Left forelimb (tissue), 1 donor: Measurements from ENCODE around the gene RPGR.

ENCODE experiments used
- DNase-seq: peaks from one replicate; pipeline ENCODE4 v3.0.0-alpha.2; 2018; ENCODE audit warnings: low spot score

The RPGR gene

DNA sequence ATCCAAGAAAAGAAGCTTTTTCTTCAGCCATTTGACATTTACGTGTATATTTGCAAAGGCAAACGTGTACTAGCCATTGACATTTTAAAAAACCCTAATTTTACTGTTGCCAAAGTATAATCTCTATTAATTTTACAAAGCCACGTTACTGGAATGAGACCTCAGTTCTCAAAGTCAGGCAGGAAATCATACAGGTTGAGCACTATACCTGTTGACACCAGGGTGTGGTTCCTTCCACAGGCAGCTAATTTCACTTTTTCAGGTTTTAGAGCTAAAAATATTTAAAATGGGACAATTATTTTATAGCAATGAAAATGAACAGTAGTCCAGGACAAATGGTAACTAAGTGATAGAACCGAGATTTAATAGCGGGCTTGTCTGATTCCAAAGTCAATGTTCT is 6.5 kb downstream of the RPGR start:
- DNase-seq: no peak

DNA sequence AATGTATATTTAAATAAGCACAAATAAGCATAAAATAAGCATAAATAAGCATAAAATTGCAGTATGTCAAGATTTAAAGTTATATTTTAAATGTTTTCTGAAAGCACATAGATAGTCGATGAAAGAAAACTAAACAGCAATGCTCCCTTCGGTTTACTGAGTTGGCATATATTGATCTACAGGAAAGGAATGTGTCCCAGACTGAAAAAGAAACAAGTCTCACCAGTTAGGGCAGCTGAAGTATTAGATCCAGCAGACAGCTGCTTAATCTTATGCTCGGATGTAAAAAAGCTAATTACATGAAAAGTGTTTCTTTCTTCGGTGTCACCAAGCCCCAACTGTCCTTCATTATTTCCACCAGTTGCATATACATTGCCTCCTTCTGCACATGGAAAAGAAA is 8.7 kb downstream of the RPGR start:
- DNase-seq: no peak

DNA sequence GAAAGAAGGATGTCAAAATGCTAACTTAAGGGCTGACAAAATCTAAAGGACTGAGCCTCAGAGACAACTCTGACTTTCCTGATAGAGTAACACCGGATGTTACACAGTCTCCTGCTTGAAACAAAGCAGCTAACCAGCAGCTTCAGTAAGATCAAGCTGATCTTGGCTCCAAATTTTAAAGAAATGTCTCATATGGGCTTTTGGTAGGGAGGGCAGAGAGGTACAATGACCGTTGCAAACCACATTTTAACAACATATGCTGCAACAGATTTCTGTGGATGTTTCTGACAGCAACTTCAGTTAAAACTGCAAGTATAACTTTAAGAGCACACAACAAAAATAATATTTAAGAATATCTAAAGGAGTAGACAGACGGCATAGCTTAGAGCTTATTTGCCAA is 9.1 kb downstream of the RPGR start:
- DNase-seq: no peak

DNA sequence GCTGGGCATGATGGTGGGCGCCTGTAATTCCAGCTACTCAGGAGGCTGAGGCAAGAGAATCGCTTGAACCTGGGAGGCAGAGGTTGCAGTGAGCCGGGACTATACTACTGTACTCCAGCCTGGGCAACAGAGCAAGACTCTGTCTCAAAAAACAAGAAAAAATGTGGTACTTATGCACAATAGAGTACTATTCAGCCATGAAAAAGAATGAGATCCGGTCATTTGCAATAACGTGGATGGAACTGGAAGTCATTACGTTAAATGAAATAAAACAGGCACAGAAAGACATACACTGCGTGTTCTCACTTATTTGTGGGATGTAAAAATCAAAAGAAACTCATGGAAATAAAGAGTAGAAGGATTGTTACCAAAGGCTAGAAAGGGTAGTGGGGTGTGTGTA is 12.1 kb downstream of the RPGR start:
- no peak for DNase-seq

DNA sequence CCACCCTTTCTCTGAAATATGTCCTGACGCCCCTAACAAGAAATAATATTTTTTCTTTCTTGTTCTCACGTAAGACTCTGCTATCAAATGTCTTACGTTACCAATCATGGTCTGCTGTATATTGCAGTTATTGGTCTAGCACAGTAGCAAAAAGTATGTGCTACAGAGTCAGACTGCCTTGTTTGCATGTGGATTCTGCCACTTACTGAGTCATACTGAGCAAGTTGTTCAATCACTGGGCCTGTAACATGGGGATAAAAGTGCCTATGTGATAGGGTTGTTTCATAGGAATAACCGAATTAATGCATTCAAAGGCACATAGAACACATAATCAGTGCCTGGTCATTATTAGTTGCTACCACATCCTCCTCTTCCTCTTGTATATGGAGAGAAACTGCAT is 14.1 kb downstream of the RPGR start:
- no peak for DNase-seq

DNA sequence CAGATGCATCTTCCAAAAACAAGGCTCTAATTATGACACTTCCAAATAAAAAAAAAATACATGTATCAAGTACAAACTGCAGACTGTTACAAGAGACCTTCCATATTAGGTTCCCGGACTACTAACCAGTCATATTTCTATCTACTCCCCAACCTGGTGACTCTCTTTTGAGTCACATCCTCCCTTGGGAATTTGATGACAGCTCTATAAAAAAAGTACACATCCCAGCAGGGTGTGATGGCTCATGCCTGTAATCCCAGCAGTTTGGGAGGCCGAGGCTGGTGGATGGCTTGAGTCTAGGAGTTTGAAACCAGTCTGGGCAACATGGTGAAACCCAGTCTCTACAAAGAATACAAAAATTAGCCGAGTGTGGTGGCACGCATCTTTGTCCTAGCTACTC is 14.9 kb downstream of the RPGR start:
- no peak for DNase-seq

DNA sequence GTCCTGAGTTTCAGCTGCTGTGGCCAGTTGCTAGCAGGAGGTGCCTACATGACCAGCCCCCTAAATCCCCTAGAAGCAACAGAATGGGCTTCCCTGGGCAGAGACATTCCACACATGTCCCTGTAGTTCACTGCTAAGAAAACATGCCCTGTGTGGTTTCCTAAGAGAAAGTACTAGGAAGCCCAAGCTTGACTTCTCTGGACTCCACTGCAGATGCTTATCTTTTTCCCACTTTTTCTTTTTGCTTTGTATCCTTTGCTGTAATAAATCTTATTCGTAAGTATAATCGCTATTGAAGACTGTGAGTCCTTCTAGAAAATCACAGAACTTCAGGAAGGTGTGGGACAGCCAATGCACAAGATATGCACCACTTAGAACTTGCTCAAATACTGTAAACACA is 15.6 kb downstream of the RPGR start:
- no peak for DNase-seq

DNA sequence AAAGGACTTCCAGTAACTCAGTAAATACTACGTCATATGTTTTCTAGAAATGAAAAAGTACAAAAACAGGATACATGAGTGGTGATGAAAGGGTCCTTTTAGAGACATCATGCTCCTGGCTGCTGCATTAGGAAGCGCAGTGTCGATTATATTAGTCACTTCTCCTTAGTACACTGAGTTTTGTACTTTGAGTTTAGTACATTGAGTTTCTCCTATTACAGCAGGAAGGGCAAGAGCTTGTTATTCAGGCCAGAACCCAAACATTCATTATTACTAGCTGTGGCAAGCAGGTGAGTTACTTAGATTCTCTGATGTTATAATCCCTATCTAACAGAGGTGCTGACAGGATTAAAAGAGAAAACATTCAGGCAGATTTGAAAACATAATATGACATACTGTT is 21.3 kb downstream of the RPGR start:
- no peak for DNase-seq

DNA sequence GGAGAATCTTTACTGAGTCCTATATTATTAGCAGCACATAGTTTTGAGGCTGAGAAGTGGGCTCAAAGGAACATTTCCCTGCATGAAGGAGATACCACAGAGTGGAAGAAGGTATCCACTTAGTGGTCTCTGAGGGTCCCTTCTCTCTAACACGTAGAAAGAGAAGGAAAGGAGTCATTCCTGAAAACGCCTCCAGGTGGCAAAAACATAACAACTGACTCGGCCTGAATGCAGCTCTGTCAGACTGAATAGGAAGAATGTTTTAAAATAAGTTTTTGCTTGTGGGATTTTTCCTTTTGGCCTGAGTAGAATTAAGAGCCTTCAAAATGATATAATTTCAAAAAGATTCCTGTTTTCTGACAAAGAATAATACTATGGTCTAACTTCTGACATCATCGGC is 23.3 kb downstream of the RPGR start:
- no peak for DNase-seq

DNA sequence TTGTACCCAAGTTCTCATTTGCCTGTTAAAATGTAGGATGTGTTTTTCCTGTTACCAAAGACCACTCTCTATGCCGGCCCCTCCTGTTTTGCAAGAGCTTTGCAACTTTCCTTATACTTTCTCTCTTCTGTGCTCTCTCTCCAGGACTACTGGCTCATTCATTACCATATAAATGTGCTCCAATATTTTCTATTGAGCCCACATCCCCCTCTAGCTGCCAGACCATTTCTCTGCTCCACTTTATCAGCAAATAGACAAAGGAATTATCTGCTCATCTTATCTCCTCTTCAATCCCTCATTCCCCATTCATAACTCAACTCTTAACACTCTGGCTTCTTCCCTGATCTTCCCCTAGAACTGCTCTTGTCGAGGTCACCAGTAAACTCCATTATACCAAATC is 33.6 kb downstream of the RPGR start:
- no peak for DNase-seq

DNA sequence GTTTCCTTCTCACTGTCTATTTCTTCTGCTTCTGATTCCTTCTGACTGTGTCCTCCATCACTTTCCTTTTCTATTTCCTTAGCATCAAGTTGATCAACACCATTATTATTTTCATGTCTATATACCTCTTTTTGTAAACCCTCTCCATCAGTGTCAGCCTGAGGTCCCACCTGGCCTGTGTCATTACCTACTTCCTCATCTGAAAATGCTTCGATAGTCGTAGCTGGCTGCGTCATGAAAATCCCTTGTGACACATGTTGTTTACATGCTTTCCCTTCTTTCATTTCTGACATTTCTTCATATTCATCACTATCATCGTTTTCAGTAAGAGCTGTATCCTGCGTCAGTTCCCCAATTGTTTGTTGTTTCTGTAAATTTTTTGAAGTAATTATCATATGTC is 39.6 kb downstream of the RPGR start:
- DNase-seq: no peak

DNA sequence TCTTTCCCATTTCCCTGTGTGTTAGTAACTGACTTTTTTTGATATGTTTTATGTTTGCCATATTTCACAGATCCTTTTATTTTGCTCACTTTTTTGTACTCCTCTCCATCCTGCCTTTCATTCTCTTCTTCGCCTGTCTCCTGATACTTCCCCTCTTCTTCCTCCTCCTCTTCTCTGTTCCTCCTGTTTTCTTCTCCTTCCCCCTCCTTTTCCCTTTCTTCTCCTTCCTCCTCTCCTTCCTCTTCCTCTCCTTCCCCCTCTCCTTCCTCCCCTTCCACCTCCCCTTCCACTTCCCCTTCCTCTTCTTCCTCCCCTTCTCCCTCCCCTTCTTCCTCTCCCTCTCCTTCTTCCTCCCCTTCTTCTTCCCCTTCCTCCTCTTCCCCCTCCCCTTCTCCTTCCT is 41.7 kb downstream of the RPGR start:
- DNase-seq: no peak

DNA sequence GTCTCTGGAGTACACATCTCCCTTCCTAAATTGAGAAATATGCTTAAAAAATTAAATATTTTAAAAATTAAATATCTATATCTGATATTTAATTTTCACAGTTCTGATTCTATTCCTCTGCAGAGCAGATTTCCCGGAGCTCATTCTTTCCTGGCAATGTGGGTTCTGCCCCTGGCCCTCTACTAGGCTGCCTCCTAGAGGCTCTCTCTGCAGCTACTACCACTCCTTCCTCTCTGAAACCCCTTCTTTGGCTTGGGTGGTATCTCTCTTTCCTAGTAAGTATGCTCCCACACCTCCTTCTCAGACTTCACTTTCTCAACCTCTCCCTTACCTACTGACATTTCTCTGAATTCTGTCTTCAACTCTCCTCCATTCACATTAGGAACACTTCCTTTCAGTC is 45.3 kb downstream of the RPGR start:
- DNase-seq: no peak

DNA sequence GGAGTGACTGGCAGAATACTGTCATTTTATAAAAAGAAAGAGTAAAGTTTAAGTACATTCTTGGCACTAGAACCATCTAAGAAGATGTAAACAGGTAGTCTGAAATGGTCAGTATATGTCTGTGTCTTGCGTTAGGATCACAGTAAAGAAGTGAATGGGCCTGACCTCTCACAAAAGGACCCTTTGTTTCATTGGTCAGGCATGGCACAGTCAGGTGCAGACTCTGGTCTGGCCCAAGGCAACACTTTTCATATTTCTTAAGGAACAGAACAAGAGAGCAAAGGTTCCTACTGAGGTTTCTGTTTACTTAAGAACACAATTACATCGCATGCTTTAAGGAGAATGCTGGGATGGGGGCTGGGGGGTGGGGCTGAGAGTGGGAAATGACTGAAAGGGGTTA is 48.1 kb downstream of the RPGR start:
- DNase-seq: no peak

DNA sequence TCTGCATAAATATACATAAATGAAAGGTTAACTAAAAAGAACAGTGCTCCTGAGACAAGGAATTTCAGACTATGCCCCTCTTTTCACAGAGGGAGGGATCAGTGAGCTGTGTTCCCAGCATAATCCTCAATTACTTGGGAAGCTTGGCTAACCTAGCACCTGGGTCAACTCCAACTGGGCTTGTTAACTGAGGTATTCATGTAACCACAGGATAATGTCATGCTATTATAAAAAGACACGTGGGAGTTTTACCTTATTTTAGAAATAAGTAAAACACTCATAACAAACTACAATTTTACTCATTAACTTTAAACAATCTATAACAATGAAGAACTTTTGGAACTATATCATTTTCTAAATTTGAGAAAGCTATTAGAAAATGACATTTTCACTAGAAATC is 48.6 kb downstream of the RPGR start:
- DNase-seq: no peak

DNA sequence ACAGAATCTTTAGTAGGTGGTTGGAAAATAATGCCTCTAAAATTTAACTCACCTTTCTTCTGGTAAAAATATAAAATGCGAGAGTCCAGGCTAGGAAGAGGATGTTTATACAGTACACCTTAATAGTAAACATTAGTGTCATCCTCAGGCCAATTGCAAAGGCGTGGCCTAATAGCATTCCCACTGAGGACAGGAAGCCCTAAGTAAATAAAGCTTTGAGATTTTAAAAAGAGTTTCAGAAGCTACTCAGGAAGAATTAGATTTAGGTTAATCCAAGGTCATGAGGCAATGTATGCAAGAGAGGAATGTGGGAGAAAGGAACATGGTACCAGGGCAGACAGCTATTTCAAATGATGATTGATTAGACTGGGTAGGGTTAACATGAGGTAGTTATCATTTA is 49.5 kb downstream of the RPGR start:
- DNase-seq: no peak

DNA sequence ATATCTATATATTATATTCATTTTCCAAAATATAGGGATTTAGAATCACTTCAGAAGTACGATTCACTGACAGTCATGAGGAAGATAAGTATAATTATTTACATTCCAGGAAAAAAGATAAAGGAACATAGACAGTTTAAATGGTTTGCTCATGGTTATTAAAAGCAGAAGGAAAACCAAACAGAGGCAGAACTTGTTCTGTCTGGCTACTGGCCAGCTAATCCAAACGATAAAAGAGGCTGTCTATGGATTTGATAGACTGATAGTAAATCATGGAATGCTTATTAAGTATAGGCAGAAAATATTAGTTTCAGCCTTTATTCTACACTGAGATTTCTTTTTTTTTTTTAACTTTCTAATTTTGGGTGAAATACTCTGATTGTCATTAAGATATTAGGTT is 50.2 kb downstream of the RPGR start:
- DNase-seq: no peak

DNA sequence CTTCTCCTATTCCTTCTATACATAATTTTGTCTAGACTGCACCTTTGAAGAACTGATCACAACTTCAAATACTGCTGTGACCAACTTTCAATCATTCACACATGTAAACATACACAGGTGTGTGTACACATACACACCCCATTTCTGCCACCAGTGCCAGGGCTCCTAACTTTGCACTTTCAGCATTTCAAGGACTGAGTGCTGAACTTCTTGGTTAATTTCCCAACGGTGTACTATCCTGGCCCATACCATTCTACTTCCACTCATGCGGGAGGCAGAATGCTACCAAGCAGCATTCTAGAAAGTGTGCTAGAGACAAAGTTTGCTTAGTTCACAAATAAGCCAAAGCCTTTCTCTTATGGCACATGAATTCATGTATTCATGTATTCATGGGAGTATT is 51.2 kb downstream of the RPGR start:
- DNase-seq: no peak

DNA sequence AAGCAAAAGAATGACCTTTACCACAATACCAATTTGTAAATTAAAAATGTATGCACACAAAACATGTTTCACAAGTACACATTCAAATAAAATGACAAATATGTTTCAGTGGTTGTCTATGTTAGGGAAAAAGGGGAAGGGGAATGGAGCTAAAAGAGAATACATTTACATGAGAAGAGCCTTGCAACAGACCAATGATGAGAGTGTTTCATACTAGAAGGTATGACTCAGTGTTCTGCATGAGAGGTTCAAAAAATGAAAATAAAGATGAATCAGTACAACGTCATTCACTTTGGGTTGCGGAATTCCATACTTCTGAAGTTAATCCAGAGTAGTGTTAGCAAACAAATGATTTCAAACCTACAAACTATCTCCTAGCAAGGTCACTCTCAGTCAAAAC is 51.7 kb downstream of the RPGR start:
- DNase-seq: no peak

DNA sequence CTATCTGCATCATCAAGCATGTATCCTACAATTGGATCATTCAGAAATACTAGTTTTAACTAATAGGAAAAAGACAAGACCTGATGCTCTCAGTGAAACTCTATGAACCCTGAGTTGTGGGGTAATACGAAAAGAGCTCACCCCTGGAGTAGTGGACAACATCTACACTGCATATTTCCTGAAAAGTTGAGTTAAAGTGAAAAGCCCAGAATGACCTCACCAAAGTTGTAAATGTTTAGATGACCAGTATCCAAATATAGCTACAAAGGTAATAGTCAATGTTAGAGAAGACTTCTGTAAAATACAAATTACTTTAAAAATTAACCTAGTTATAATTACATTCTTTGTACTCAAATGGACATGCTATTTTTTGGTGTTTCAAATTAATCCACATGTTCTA is 53.9 kb downstream of the RPGR start:
- no peak for DNase-seq

DNA sequence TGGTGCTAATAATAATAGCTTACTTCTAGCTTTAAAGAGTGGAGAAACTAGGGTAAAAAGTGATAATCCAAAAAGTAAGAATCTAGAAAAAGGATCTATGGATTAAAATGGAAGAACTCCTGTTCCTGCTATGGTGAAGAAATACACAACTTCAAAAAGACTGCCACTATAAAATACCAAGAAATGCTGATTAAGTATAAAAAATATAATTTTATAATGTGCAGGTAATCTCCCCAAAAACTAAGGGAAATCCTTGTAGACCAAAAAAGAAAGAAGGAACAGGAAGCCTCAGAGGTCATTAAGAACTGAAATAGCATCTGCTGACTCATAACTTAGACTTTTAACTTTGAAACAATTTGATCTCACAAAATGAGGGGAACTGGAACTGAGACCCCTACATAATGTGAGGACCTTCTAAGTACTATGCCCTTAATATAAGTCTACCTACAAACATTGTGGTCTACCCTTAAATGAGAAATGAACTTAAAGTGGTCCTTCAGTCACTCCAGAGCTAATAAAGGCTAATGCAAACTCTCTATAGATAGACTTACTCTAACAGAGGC is 56.1 kb downstream of the RPGR start:
- DNase-seq: no peak

DNA sequence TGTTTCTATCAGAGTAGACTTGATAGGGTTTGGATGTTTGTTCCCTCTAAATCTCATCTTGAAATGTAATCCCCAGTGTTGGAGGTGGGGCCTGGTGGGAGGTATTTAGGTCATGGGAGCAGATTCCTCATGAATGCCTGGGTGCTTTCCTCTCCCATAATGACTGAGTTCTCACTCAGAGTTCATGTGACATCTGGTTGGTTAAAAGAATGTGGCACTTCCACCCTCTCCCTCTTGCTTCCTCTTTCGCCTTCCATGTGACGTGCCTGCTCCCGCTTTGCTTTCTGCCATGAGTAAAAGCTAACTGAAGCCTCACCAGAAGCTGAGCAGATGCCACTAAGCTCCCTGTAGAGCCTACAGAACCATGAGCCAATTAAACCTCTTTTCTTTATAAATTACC is 59.3 kb downstream of the RPGR start:
- DNase-seq: no peak

DNA sequence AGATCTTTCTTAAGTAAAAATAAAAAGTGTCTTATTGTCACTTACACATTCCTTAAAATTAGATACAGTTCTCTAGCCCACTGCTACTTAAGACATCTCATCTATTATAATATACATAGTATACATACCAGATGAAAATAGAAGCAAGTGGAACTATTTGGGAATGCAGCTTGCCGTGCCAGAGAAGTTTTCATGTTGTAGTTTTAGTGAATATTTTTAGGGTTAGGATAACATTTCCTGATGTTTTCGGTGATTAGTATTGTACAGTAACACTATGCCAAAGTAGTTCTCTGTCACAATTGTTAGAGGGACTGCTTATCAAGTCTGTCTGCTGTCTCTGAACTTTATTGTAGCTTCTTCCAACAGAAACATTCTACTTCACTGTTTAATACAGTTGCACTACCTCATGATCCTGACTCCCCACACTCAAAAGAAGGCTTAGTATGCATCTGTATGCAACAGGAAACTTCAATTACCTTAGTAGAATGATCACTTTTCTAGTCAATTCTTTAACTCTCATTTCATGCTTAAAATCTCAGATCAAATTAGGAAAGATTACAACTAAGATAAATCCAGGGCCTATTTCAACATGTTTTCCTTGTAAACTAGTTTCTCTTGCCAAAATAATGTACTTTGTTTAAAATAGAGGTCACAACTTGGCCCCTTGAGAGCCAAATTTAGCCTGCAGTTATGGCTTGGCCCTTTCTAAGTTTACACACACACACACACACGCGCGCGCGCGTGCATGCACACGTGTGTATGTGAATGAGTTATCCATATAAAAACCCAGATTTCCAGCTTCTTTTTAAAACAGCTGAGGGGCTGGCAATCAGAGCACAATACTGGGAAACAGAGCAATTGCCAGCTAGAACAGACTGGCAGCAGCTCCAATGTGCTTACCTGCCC is 64.3 kb downstream of the RPGR start:
- no peak for DNase-seq

DNA sequence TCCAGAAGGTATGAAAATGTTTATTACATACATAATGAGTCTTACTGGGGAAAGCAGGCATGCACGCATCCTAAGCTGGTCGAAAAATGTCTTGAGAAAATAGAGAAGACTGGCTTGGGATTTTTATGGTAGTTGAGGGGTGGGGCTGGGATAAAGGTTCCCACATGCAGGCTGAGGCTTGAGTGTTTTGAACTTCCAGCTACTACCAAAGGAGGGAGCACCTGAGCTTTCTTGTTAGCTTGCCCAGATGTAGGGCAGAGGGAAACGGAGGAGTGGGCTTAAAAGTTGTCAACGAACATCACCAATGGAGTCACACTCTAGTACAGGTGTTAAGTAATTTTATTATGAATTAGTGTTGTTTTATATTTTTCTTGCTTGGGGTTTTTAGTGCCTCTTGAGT is 67.1 kb downstream of the RPGR start:
- DNase-seq: no peak
